Stimulated activated CD8-positive, alpha-beta memory T cell treated with anti-CD3 and anti-CD28 coated beads, Interleukin-7, amount 100 ng/mL, for 1 hour (primary cell): ENCODE data around the gene CNTNAP5.

Experiments
- DNase-seq, 2 donors: peaks; one replicate each; pipeline ENCODE4 v3.0.0-alpha.2; 2020; ENCODE audit warnings: low read depth in 2 of 2

The CNTNAP5 gene

GRCh38 chr2:124542932-124543640, 518.0 kb downstream of the CNTNAP5 start:
- no peak for DNase-seq

GRCh38 chr2:124547700-124548099, 522.6 kb downstream of the CNTNAP5 start:
- no peak for DNase-seq

GRCh38 chr2:124558277-124558905, 533.3 kb downstream of the CNTNAP5 start:
- DNase-seq: no peak

GRCh38 chr2:124559236-124559635, 534.1 kb downstream of the CNTNAP5 start:
- DNase-seq: no peak

- DNase-seq: no peak
Measured at GRCh38 chr2:124560592-124561112, 535.6 kb downstream of the CNTNAP5 start.

- DNase-seq: no peak
Measured at GRCh38 chr2:124561486-124561885, 536.4 kb downstream of the CNTNAP5 start.

GRCh38 chr2:124563426-124563825, 538.3 kb downstream of the CNTNAP5 start:
- no peak for DNase-seq

- DNase-seq: no peak
Measured at GRCh38 chr2:124566518-124566970, 541.5 kb downstream of the CNTNAP5 start.

- no peak for DNase-seq
Measured at GRCh38 chr2:124570872-124571271, 545.8 kb downstream of the CNTNAP5 start.

GRCh38 chr2:124571836-124572235, 546.7 kb downstream of the CNTNAP5 start:
- no peak for DNase-seq

GRCh38 chr2:124572934-124573634, 548.0 kb downstream of the CNTNAP5 start:
- no peak for DNase-seq

- no peak for DNase-seq
Measured at GRCh38 chr2:124575497-124575896, 550.4 kb downstream of the CNTNAP5 start.

GRCh38 chr2:124580263-124580662, 555.2 kb downstream of the CNTNAP5 start:
- DNase-seq: no peak

- no peak for DNase-seq
Measured at GRCh38 chr2:124582387-124582786, 557.3 kb downstream of the CNTNAP5 start.

GRCh38 chr2:124584615-124585014, 559.5 kb downstream of the CNTNAP5 start:
- no peak for DNase-seq

- DNase-seq: no peak
Measured at GRCh38 chr2:124585277-124585676, 560.2 kb downstream of the CNTNAP5 start.

GRCh38 chr2:124586210-124586609, 561.1 kb downstream of the CNTNAP5 start:
- no peak for DNase-seq

- DNase-seq: no peak
Measured at GRCh38 chr2:124586835-124587234, 561.7 kb downstream of the CNTNAP5 start.

GRCh38 chr2:124589971-124590370, 564.9 kb downstream of the CNTNAP5 start:
- DNase-seq: no peak

GRCh38 chr2:124602759-124603158, 577.7 kb downstream of the CNTNAP5 start:
- DNase-seq: no peak

GRCh38 chr2:124604940-124605339, 579.9 kb downstream of the CNTNAP5 start:
- no peak for DNase-seq

- DNase-seq: no peak
Measured at GRCh38 chr2:124607679-124608078, 582.6 kb downstream of the CNTNAP5 start.

- no peak for DNase-seq
Measured at GRCh38 chr2:124609667-124610066, 584.6 kb downstream of the CNTNAP5 start.
